ENCODE data around the gene SLC13A3. TPM values are rescaled to one million over a fixed set of nuclear protein-coding genes. Genes with fewer than 3 reads are reported as not detected.
A peak's percentile ranks its signal among the peaks of the same experiment; 100 is the strongest.

Gene SLC13A3
- total RNA-seq, 1 experiment from 2014 or later, result 17.5 TPM

GRCh38 chr20:46630306-46630705, 21.0 kb downstream of the SLC13A3 start:
- Histone ChIP-seq H3K56ac (ENCODE audit: insufficient read length, low read depth, low read length) (no peak overlapping the region), H3K27ac (ENCODE audit: insufficient read length, low read depth, low read length) (no peak overlapping the region), H3K23me2 (ENCODE audit: insufficient read length, low read depth, low read length, poor library complexity, severe bottlenecking) (no peaks in the 10 kb centered on the region), H4K91ac (ENCODE audit: insufficient read length, low read depth, low read length) (no peak overlapping the region), H2BK120ac (ENCODE audit: low read depth, low read length, poor library complexity, severe bottlenecking) (no peak overlapping the region), H3K23ac (ENCODE audit: insufficient read length, low read depth, low read length) (no peak overlapping the region), H3K79me1 (ENCODE audit: insufficient read depth, low read depth, low read length, poor library complexity, severe bottlenecking) (no peaks in the 10 kb centered on the region), H2AFZ (ENCODE audit: low read length) (no peak overlapping the region), H2BK12ac (ENCODE audit: insufficient read length, low read depth, low read length) (no peak overlapping the region), H3K9ac (ENCODE audit: extremely low read depth, insufficient read length, low read length) (no peak overlapping the region), H3K9me3 (ENCODE audit: control insufficient read depth, low read depth, low read length) (no peaks in the 10 kb centered on the region), H3K79me2 (ENCODE audit: insufficient read depth, low read length) (no peaks in the 10 kb centered on the region), H3T11ph (ENCODE audit: low read length) (no peak overlapping the region), H4K8ac (replicated peaks; ENCODE audit: insufficient read length, low read depth, low read length) (no peak overlapping the region), H2AK5ac (ENCODE audit: insufficient read length, low read length) (no peak overlapping the region), H3K4me2 (ENCODE audit: insufficient read depth, insufficient read length, low read length) (no peak overlapping the region), H4K5ac (ENCODE audit: insufficient read length, low read depth, low read length) (no peak overlapping the region), H3K18ac (ENCODE audit: insufficient read length, low read depth, low read length) (no peak overlapping the region), H2BK15ac (ENCODE audit: low read depth, low read length) (no peak overlapping the region), H2BK20ac (ENCODE audit: low read depth, low read length, poor library complexity, severe bottlenecking) (no peak overlapping the region), H3K4me1 (ENCODE audit: insufficient read depth, low read length) (no peaks in the 10 kb centered on the region; the same call in 1 of the 2 replicates), H3K4ac (ENCODE audit: low read depth, low read length) (no peak overlapping the region), H2BK5ac (ENCODE audit: insufficient read length, low read length) (no peak overlapping the region), H4K20me1 (ENCODE audit: control insufficient read depth, insufficient read depth, insufficient read length) (no peaks in the 10 kb centered on the region), H3K27me3 (ENCODE audit: insufficient read depth, low read length) (no peaks in the 10 kb centered on the region), H3K14ac (ENCODE audit: insufficient read depth, low read length) (no peak overlapping the region)
- Mint-ChIP-seq H3K27me3 (ENCODE audit: low read depth) (peaks cover 1% of the 10 kb centered on the region; the same call in 1 of the 2 replicates), H3K27ac (peak overlapping the region in 1 of 3 experiments; percentile 39; a peak in 1 of 7 replicates), H3K4me3 (no peak overlapping the region), H3K9me3 (peaks cover 9 to 17% of the 10 kb centered on the region in 2 experiments; a peak in 4 of 5 replicates), H3K36me3 (ENCODE audit: insufficient read depth in 1 of 3, low read depth in 3 of 3) (peaks cover 5 to 24% (median 16%) of the 10 kb centered on the region in 3 experiments; a peak in 6 of 7 replicates), H3K4me1 (peaks cover 21 to 27% of the 10 kb centered on the region in 2 experiments)
- TF ChIP-seq CTCF (conservative IDR thresholded peaks at IDR 0.05), result no peak
- no peak for DNase-seq
- WGBS (ENCODE audit: extremely low coverage, insufficient read length, low lambda C conversion rate), result no CpG with 5 or more reads among the region's 5 CpGs

Data from H9 (cell line).